Liver (tissue), 3 donors: ENCODE measurements around the gene PARN.

Experiments
- FOXA1 ChIP-seq: IDR thresholded peaks from 2 replicates; pipeline ENCODE4 v1.6.1; 2016; ENCODE audit warnings: antibody characterized with exemption
- GABPA ChIP-seq, 2 donors: IDR thresholded peaks in 1 of 2; conservative IDR thresholded peaks in 1 of 2; 2 replicates each; pipeline ENCODE4 v1.6.1; 2016; ENCODE audit warnings: antibody characterized with exemption in 2 of 2, mild to moderate bottlenecking in 1 of 2, moderate library complexity in 1 of 2
- HNF4A ChIP-seq, 2 donors: conservative IDR thresholded peaks; 2 replicates each; pipeline ENCODE4 v1.6.1; 2016; ENCODE audit warnings: antibody characterized with exemption in 2 of 2, mild to moderate bottlenecking in 2 of 2
- RAD21 ChIP-seq, 2 donors: IDR thresholded peaks; 2 replicates each; pipeline ENCODE4 v1.6.1; 2016; ENCODE audit warnings: antibody characterized with exemption in 2 of 2, mild to moderate bottlenecking in 2 of 2
- RXRA ChIP-seq, 2 donors: IDR thresholded peaks; 2 replicates each; pipeline ENCODE4 v1.6.1; 2017 to 2018; ENCODE audit warnings: antibody characterized with exemption in 2 of 2, mild to moderate bottlenecking in 1 of 2
- SP1 ChIP-seq: IDR thresholded peaks from 2 replicates; pipeline ENCODE4 v1.6.1; 2018; ENCODE audit warnings: antibody characterized with exemption, mild to moderate bottlenecking
- TAF1 ChIP-seq: conservative IDR thresholded peaks from 2 replicates; pipeline ENCODE4 v1.6.1; 2016; ENCODE audit warnings: antibody characterized with exemption, mild to moderate bottlenecking
- TF ChIP-seq, protein P1 (sequence below): fragments of 150-350 bp; IDR thresholded peaks from 2 replicates; pipeline ENCODE4 v1.5.1; 2017; ENCODE audit warnings: improper control_type of control experiment, low read depth, low read length; ENCODE audit not compliant: missing input control
- TF ChIP-seq, protein P2 (sequence below): IDR thresholded peaks from 2 replicates; pipeline ENCODE4 v1.6.1; 2016; ENCODE audit warnings: antibody characterized with exemption
- TF ChIP-seq, protein P3 (sequence below): IDR thresholded peaks from 2 replicates; pipeline ENCODE4 v1.6.1; 2016; ENCODE audit warnings: antibody characterized with exemption, mild to moderate bottlenecking
- donor health status: healthy.
- donor health status: healthy.

DNA sequence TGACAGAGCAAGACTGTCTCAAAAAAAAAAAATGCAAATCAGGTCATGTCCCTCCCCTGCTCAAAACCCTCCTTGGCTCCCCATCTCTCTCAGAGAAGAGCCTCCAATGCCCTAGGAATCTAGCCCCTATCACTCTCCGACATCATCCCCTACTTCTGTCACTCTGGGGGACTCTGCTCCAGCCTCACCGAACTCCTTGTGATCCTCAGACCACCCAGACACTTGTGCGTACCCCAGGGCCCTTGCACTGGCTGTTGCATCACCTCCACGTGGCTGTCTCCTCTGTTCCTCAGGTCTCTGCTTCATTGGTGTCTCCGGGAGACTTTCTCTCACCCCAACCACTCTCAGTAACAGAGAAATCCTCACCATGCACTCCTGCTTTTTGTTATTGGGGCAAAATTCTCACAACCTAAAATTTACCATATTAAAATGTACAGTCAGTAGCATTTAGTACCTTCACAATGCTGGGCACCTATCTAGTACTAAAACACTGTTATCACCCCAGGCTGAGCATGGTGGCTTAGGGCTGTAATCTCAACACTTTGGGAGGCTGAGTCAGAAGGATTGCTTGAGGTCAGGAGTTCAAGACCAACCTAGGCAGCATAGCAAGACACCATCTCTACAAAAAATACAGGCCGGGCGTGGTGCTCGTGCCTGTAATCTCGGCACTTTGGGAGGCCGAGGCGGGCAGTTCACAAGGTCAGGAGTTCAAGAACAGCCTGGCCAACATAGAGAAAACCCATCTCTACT, 48.9 kb upstream of the PARN start:
- TF ChIP-seq RAD21 (IDR thresholded peaks at IDR 0.05) (no peak), HNF4A (conservative IDR thresholded peaks at IDR 0.05) (no peak), GABPA (IDR thresholded peaks at IDR 0.05 in 1 of 2, conservative IDR thresholded peaks at IDR 0.05 in 1 of 2) (no peak), SP1 (no peak), RXRA (IDR thresholded peaks at IDR 0.05) (no peak), FOXA1 (no peak), TAF1 (no peak)
- TF ChIP-seq, protein P1, sequence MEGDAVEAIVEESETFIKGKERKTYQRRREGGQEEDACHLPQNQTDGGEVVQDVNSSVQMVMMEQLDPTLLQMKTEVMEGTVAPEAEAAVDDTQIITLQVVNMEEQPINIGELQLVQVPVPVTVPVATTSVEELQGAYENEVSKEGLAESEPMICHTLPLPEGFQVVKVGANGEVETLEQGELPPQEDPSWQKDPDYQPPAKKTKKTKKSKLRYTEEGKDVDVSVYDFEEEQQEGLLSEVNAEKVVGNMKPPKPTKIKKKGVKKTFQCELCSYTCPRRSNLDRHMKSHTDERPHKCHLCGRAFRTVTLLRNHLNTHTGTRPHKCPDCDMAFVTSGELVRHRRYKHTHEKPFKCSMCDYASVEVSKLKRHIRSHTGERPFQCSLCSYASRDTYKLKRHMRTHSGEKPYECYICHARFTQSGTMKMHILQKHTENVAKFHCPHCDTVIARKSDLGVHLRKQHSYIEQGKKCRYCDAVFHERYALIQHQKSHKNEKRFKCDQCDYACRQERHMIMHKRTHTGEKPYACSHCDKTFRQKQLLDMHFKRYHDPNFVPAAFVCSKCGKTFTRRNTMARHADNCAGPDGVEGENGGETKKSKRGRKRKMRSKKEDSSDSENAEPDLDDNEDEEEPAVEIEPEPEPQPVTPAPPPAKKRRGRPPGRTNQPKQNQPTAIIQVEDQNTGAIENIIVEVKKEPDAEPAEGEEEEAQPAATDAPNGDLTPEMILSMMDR, result no peak
- TF ChIP-seq, protein P2, sequence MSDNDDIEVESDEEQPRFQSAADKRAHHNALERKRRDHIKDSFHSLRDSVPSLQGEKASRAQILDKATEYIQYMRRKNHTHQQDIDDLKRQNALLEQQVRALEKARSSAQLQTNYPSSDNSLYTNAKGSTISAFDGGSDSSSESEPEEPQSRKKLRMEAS, result no peak
- TF ChIP-seq, protein P3, sequence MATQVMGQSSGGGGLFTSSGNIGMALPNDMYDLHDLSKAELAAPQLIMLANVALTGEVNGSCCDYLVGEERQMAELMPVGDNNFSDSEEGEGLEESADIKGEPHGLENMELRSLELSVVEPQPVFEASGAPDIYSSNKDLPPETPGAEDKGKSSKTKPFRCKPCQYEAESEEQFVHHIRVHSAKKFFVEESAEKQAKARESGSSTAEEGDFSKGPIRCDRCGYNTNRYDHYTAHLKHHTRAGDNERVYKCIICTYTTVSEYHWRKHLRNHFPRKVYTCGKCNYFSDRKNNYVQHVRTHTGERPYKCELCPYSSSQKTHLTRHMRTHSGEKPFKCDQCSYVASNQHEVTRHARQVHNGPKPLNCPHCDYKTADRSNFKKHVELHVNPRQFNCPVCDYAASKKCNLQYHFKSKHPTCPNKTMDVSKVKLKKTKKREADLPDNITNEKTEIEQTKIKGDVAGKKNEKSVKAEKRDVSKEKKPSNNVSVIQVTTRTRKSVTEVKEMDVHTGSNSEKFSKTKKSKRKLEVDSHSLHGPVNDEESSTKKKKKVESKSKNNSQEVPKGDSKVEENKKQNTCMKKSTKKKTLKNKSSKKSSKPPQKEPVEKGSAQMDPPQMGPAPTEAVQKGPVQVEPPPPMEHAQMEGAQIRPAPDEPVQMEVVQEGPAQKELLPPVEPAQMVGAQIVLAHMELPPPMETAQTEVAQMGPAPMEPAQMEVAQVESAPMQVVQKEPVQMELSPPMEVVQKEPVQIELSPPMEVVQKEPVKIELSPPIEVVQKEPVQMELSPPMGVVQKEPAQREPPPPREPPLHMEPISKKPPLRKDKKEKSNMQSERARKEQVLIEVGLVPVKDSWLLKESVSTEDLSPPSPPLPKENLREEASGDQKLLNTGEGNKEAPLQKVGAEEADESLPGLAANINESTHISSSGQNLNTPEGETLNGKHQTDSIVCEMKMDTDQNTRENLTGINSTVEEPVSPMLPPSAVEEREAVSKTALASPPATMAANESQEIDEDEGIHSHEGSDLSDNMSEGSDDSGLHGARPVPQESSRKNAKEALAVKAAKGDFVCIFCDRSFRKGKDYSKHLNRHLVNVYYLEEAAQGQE, result no peak
